Esophagus muscularis mucosa (tissue), 4 donors: Measurements from ENCODE around the gene CCM2. TPM values are rescaled to one million over a fixed set of nuclear protein-coding genes. Genes with fewer than 3 reads are reported as not detected.

Experiments used
- DNase-seq: peaks from one replicate; pipeline ENCODE4 v3.0.0-alpha.2; 2017; ENCODE audit errors: extremely low spot score
- H3K27ac ChIP-seq, 4 donors: fragments of 200-600 bp; sonication (generic); replicated peaks in 1 of 4; 1 replicate in 3 of 4; 2 replicates in 1 of 4; pipeline ENCODE4 v1.5.1; 2016 to 2019; ENCODE audit warnings: mild to moderate bottlenecking in 1 of 4
- H3K27me3 ChIP-seq, 4 donors: fragments of 200-600 bp; sonication (generic); one replicate each; pipeline versions ENCODE4 v1.5.1 to v1.6.0; 2016 to 2019
- H3K36me3 ChIP-seq, 4 donors: fragments of 200-600 bp; sonication (generic); one replicate each; pipeline ENCODE4 v1.5.1; 2016 to 2019
- H3K4me1 ChIP-seq, 4 donors: fragments of 200-600 bp; sonication (generic); one replicate each; pipeline ENCODE4 v1.5.1; 2016 to 2019
- H3K4me3 ChIP-seq, 4 donors: fragments of 200-600 bp; sonication (generic); 1 replicate in 2 of 4; 2 replicates in 2 of 4; pipeline ENCODE4 v1.5.1; 2016 to 2019; ENCODE audit warnings: mild to moderate bottlenecking in 4 of 4, moderate library complexity in 1 of 4
- H3K9me3 ChIP-seq, 4 donors: fragments of 200-600 bp; sonication (generic); 1 replicate in 3 of 4; 2 replicates in 1 of 4; pipeline ENCODE4 v1.5.1; 2016 to 2019
- CTCF ChIP-seq, 3 experiments: fragments of 200-600 bp in 2 of 3; fragments of 450-650 bp in 1 of 3; sonication (generic) in 2 of 3; IDR thresholded peaks; one replicate each; pipeline ENCODE4 v1.5.1; 2017 to 2019; ENCODE audit warnings: antibody characterized with exemption in 3 of 3, mild to moderate bottlenecking in 2 of 3, moderate library complexity in 1 of 3
- EP300 ChIP-seq: sonication (generic); formaldehyde crosslinking; IDR thresholded peaks from one replicate; pipeline ENCODE4 v1.6.1; 2017; ENCODE audit warnings: antibody characterized with exemption
- POLR2A ChIP-seq: fragments of 450-650 bp; IDR thresholded peaks from one replicate; pipeline ENCODE4 v1.6.1; 2017; ENCODE audit warnings: antibody characterized with exemption, moderate library complexity, mild to moderate bottlenecking, low read depth
- POLR2AphosphoS5 ChIP-seq, 2 donors: sonication (generic); formaldehyde crosslinking; IDR thresholded peaks; one replicate each; pipeline ENCODE4 v1.6.1; 2017; ENCODE audit warnings: antibody characterized with exemption in 2 of 2
- WGBS: methylation state at CpG from one replicate; pipeline ENCODE4 v1.1.5; 2018; 5-methylcytosine and 5-hydroxymethylcytosine counted together
- intact Hi-C: fragments of 100-400 bp; cut with DNase I; formaldehyde crosslinking; loops from one replicate; pipeline ENCODE4 v1.15.1; 2023
- total RNA-seq, 4 donors: library from RNA; depleted of rRNA; stranded (reverse); fragments of >200 nt; gene quantifications; one replicate each; pipeline versions ENCODE4 v1.1.0 to v1.2.1, GENCODE V29; 2016

The CCM2 gene
- total RNA-seq, 4 donors from 2014 or later = 40.3 to 61.7 (median 49.4) TPM

DNA sequence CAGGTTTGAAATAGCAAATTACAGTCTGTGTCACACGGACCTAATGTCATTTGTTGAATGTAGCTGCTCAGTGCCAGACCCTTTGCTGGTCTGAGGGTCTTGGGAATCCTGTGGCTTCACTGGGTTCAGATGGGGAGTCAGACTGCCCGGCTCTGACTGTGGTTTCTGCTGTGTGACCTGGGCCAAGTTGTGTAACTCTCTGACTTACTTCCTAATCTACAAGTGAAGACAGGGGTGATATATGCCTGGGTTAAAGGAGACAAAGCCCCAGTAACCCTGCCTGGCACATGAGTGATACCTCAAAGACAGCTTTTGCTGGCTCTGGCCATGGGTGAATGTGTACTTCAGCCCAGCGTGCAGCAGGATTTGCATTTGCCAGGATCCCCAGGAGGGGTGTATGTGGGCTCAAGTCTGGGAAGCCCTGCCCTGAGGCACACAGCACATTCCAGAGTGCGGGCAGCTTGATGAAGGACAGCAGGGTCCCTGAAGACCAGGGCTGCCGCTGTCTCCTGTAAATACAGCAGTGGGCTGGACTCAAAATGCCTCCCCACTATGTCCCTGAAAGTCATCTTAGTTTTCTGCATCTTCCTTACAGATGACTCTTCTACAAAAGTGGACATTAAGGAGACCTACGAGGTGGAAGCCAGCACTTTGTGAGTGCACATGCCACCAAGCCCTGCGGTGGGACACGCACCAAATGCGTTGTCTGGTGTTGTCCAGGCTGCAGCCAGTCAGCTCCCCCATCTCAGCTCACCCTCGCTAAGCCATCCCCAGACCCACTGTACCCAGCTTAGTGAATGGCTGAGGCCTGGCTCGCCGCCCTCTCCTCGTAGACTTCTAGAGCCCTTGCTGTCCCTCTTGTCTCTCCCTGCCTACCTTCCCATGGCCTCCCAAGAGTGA lies 72.4 kb downstream of the CCM2 start:
- Histone ChIP-seq H3K4me3 (no peak overlapping the region), H3K27me3 (no peaks in the 10 kb centered on the region), H3K4me1 (no peaks in the 10 kb centered on the region), H3K27ac (no peak overlapping the region), H3K9me3 (no peaks in the 10 kb centered on the region), H3K36me3 (peaks cover 69 to 100% (median 99%) of the 10 kb centered on the region in 4 donors)
- WGBS = 88% methylated on average over 13 of the region's 13 CpGs
- no peak for TF ChIP-seq CTCF (IDR thresholded peaks at IDR 0.05)
- no peak for TF ChIP-seq POLR2A
- no peak for TF ChIP-seq EP300
- no peak for TF ChIP-seq POLR2AphosphoS5 (IDR thresholded peaks at IDR 0.05)
- no peak for DNase-seq
- intact Hi-C loops = no loop called here

DNA sequence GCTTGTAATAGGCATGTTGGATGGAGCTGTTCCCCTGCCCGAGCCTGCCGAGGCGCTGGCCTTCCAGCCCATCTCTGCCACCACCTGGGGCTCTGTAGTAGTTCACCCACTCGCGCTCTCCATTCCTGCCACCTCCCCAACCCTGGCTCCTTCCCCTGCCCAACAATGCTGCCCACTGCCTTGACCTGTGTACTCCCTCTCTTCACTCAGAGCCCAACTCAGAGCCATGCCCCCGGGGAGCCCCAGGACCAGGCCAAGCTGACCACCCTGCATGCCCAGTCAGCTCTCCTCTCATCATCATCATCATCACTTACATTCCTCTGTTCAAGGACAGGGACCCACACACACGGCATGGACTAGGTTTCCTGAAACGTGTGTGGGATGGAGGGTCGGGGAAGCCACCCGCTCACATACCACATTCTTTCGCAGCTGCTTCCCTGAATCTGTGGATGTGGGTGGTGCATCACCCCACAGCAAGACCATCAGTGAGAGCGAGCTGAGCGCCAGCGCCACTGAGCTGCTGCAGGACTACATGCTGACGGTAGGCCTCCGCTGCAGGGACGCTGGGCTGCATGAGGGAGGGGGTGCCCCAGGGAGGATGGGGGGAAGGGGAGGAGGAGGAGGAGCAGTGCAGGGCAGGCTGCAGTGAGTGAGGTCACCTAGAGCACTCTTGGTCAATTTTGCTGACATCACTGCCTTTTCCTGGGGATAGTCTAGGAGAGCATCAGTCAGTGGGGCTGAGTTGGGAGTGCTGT lies 73.2 kb downstream of the CCM2 start:
- Histone ChIP-seq H3K9me3 (no peaks in the 10 kb centered on the region), H3K27ac (no peak overlapping the region), H3K36me3 (peaks cover 69 to 100% (median 99%) of the 10 kb centered on the region in 4 donors), H3K27me3 (no peaks in the 10 kb centered on the region), H3K4me3 (no peak overlapping the region), H3K4me1 (no peaks in the 10 kb centered on the region)
- DNase-seq = no peak
- no peak for TF ChIP-seq POLR2AphosphoS5 (IDR thresholded peaks at IDR 0.05)
- TF ChIP-seq CTCF (IDR thresholded peaks at IDR 0.05) = no peak
- TF ChIP-seq EP300 = no peak
- no peak for TF ChIP-seq POLR2A
- WGBS = 90% methylated on average over 8 of the region's 17 CpGs
- intact Hi-C loops = no loop called here

GRCh38 chr7:45073786-45074527 lies 74.0 kb downstream of the CCM2 start:
- H3K4me3 ChIP-seq = no peak overlapping the region
- intact Hi-C loops = no loop called here
- H3K27me3 ChIP-seq = no peaks in the 10 kb centered on the region
- no peak for DNase-seq
- no peaks in the 10 kb centered on the region for H3K4me1 ChIP-seq
- 80% methylated on average over 10 of the region's 15 CpGs for WGBS
- peaks cover 68 to 95% (median 92%) of the 10 kb centered on the region in 4 donors for H3K36me3 ChIP-seq
- no peak overlapping the region for H3K27ac ChIP-seq
- TF ChIP-seq POLR2AphosphoS5 (IDR thresholded peaks at IDR 0.05) (no peak), EP300 (no peak), POLR2A (no peak), CTCF (IDR thresholded peaks at IDR 0.05) (no peak)
- H3K9me3 ChIP-seq = no peaks in the 10 kb centered on the region

DNA sequence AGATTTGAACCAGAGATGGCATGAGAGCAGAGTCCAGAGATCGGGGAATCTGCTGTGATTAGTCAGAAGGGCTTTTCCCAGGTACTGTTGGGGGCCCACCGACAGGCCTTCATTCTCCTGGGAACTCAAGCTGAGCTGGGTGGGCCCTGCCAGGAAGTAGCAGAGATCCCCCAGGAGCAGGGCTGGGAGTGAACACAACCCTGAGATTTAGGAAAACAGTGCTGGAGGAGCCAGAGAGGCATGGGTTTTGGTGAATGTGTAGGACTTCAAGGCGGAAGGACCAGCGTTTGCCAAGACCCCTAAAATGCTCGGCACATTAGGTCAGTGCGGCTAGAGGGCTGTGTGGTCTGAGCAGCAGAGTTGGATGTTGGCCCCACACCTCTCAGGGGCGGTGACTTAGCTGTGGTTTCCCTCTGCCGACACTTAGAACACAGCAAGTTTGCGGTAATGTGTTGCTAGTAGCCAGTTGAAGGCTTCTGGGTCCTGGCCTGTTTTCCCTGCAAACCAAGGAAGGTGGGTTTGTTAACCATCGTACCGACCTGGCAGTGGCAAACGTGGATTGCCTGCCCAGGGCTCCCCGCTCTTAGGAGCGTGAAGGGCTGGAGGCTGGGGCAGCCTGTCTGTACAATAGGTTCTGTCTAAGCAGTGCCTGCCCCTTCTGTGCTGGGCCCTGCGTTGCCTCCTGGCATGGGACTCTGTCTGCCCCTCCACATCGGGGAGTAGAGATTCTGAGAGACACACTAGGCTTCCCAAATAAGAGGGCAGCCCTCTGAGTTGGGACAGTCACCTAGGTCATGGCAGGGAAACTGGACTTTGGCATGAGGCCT lies 74.7 kb downstream of the CCM2 start:
- H3K9me3 ChIP-seq = no peaks in the 10 kb centered on the region
- intact Hi-C loops = no loop called here
- H3K36me3 ChIP-seq = peaks cover 60 to 87% (median 84%) of the 10 kb centered on the region in 4 donors
- 87% methylated on average over 15 of the region's 16 CpGs for WGBS
- TF ChIP-seq POLR2A (no peak), CTCF (IDR thresholded peaks at IDR 0.05) (no peak), POLR2AphosphoS5 (IDR thresholded peaks at IDR 0.05) (no peak), EP300 (no peak)
- H3K4me3 ChIP-seq = no peak overlapping the region
- no peak overlapping the region for H3K27ac ChIP-seq
- no peaks in the 10 kb centered on the region for H3K27me3 ChIP-seq
- no peaks in the 10 kb centered on the region for H3K4me1 ChIP-seq
- DNase-seq = no peak
